GM18499 (cell line): Measurements from ENCODE around the gene TIRAP.

Experiments
- ATAC-seq: cut with Tn5 transposase; IDR thresholded peaks from one replicate; pipeline ENCODE4 v1.9.1; 2021; ENCODE audit warnings: moderate number of reproducible peaks; ENCODE audit not compliant: insufficient read depth, unreplicated experiment

The TIRAP gene

GRCh38 chr11:126317756-126318573 lies 35.1 kb downstream of the TIRAP start:
- no peak for ATAC-seq

- peak; percentile 79 for ATAC-seq
Measured at GRCh38 chr11:126318574-126319373, 35.9 kb downstream of the TIRAP start.

- no peak for ATAC-seq
Measured at GRCh38 chr11:126319374-126319740, 36.5 kb downstream of the TIRAP start.

- no peak for ATAC-seq
Measured at GRCh38 chr11:126322996-126323395, 40.1 kb downstream of the TIRAP start.

- ATAC-seq: no peak
Measured at GRCh38 chr11:126327281-126328000, 44.5 kb downstream of the TIRAP start.

- ATAC-seq: no peak
Measured at GRCh38 chr11:126328001-126328390, 45.1 kb downstream of the TIRAP start.

- no peak for ATAC-seq
Measured at GRCh38 chr11:126328444-126328843, 45.6 kb downstream of the TIRAP start.

GRCh38 chr11:126328938-126329643 lies 46.2 kb downstream of the TIRAP start:
- no peak for ATAC-seq

GRCh38 chr11:126329644-126330211 lies 46.8 kb downstream of the TIRAP start:
- no peak for ATAC-seq

GRCh38 chr11:126331286-126331685 lies 48.4 kb downstream of the TIRAP start:
- ATAC-seq: no peak

GRCh38 chr11:126332221-126332711 lies 49.4 kb downstream of the TIRAP start:
- ATAC-seq: no peak

GRCh38 chr11:126333142-126333541 lies 50.2 kb downstream of the TIRAP start:
- ATAC-seq: no peak

- no peak for ATAC-seq
Measured at GRCh38 chr11:126334659-126335462, 52.0 kb downstream of the TIRAP start.

- ATAC-seq: no peak
Measured at GRCh38 chr11:126335463-126335760, 52.5 kb downstream of the TIRAP start.

- ATAC-seq: no peak
Measured at GRCh38 chr11:126336138-126336541, 53.2 kb downstream of the TIRAP start.

GRCh38 chr11:126336671-126337101 lies 53.8 kb downstream of the TIRAP start:
- ATAC-seq: no peak

- ATAC-seq: no peak
Measured at GRCh38 chr11:126337126-126337473, 54.2 kb downstream of the TIRAP start.

GRCh38 chr11:126337474-126338241 lies 54.8 kb downstream of the TIRAP start:
- ATAC-seq: no peak
